Fibroblast of lung (primary cell): ENCODE measurements around the gene CDKAL1.

Experiments
- EZH2 ChIP-seq: IDR thresholded peaks from 2 replicates; pipeline ENCODE4 v1.5.1; 2012; ENCODE audit warnings: low read length, control low read depth, mild to moderate bottlenecking; ENCODE audit errors: missing control alignments
- TF ChIP-seq, protein P1 (sequence below), 2 donors: IDR thresholded peaks in 1 of 2; conservative IDR thresholded peaks in 1 of 2; 1 replicate in 1 of 2; 2 replicates in 1 of 2; pipeline ENCODE4 v1.5.1; 2011 to 2012; ENCODE audit warnings: low read length in 2 of 2, control low read depth in 1 of 2, inconsistent platforms in 1 of 2, low read depth in 1 of 2, mild to moderate bottlenecking in 1 of 2

DNA sequence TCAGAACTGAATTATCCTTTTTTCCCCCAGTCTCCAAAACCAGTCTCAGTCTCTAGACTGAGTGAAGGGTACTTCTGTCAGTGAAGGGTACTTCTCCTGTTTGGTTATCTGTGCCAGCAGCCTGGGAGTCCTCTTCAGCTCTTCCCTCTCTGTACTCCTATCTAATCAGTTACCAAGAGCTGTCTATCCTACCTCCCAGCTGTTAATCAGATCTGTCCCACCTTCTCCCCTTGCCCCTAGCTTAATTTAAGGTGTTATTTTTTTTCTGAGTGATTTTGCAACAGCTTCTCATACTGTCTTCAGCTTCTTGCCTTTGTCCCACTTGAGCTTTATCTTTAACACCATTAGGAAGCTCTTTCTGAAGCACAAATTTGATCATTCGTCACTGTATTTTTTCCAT lies 567.4 kb downstream of the CDKAL1 start:
- TF ChIP-seq, protein P1, sequence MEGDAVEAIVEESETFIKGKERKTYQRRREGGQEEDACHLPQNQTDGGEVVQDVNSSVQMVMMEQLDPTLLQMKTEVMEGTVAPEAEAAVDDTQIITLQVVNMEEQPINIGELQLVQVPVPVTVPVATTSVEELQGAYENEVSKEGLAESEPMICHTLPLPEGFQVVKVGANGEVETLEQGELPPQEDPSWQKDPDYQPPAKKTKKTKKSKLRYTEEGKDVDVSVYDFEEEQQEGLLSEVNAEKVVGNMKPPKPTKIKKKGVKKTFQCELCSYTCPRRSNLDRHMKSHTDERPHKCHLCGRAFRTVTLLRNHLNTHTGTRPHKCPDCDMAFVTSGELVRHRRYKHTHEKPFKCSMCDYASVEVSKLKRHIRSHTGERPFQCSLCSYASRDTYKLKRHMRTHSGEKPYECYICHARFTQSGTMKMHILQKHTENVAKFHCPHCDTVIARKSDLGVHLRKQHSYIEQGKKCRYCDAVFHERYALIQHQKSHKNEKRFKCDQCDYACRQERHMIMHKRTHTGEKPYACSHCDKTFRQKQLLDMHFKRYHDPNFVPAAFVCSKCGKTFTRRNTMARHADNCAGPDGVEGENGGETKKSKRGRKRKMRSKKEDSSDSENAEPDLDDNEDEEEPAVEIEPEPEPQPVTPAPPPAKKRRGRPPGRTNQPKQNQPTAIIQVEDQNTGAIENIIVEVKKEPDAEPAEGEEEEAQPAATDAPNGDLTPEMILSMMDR (conservative IDR thresholded peaks at IDR 0.05 in 1 of 2, IDR thresholded peaks at IDR 0.05 in 1 of 2; ENCODE audit: low read depth in 1 of 2, low read length in 2 of 2), result no peak
- no peak for TF ChIP-seq EZH2
